Panc1 (cell line): Measurements from ENCODE around the gene EDRF1.

Experiments
- POLR2AphosphoS5 ChIP-seq: IDR thresholded peaks from 2 replicates; pipeline ENCODE4 v1.6.1; 2012; ENCODE audit warnings: mild to moderate bottlenecking, low read depth, low read length, moderate library complexity
- TF ChIP-seq, protein P1 (sequence below): fragments of 450-650 bp; IDR thresholded peaks from 2 replicates; pipeline ENCODE4 v1.5.1; 2017; ENCODE audit warnings: mild to moderate bottlenecking

DNA sequence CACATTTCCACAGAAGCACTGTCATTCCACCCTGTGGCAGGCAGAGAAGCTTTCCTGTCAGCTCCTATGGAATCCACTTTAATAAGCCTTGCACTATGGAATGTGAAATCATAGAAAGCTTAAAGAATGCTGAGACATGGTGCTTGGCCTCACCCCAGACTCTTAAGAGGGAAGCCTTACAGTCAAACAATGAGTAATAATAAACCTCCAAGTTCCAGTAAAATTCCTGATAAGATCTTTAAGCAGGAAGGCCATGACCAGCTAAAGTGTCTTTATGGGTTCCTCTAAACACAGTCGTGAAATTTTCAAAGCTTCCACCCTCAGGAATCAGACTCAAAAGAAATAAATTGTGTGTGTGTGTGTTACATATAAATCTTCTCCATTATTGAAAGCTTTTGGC lies 24.6 kb upstream of the EDRF1 start:
- TF ChIP-seq, protein P1, sequence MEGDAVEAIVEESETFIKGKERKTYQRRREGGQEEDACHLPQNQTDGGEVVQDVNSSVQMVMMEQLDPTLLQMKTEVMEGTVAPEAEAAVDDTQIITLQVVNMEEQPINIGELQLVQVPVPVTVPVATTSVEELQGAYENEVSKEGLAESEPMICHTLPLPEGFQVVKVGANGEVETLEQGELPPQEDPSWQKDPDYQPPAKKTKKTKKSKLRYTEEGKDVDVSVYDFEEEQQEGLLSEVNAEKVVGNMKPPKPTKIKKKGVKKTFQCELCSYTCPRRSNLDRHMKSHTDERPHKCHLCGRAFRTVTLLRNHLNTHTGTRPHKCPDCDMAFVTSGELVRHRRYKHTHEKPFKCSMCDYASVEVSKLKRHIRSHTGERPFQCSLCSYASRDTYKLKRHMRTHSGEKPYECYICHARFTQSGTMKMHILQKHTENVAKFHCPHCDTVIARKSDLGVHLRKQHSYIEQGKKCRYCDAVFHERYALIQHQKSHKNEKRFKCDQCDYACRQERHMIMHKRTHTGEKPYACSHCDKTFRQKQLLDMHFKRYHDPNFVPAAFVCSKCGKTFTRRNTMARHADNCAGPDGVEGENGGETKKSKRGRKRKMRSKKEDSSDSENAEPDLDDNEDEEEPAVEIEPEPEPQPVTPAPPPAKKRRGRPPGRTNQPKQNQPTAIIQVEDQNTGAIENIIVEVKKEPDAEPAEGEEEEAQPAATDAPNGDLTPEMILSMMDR = no peak
- no peak for TF ChIP-seq POLR2AphosphoS5
